GM23338 (cell line): ENCODE results near the gene RNF223. TPM values are rescaled to one million over a fixed set of nuclear protein-coding genes. Genes with fewer than 3 reads are reported as not detected.

ENCODE experiments used
- ATAC-seq: fragments of 200-7000 bp; cut with Tn5 transposase; 3 replicates; pipeline ENCODE4 v1.9.1; 2020
- DNase-seq: peaks from one replicate; pipeline ENCODE4 v3.0.0-alpha.2; 2015; ENCODE audit warnings: low spot score
- H2AFZ ChIP-seq: fragments of 200-600 bp; sonication (generic); 2 replicates; pipeline ENCODE4 v1.8.0; 2016; ENCODE audit warnings: antibody characterized with exemption, mild to moderate bottlenecking, moderate library complexity
- H3F3A ChIP-seq: fragments of 200-600 bp; sonication (generic); replicated peaks from 2 replicates; pipeline ENCODE4 v1.8.0; 2017; ENCODE audit warnings: antibody characterized with exemption, mixed run types, low read depth
- H3K27ac ChIP-seq: fragments of 200-600 bp; sonication (generic); 2 replicates; pipeline ENCODE4 v1.6.1; 2016; ENCODE audit warnings: low read depth
- H3K27me3 ChIP-seq: fragments of 200-600 bp; sonication (generic); 2 replicates; pipeline ENCODE4 v1.8.0; 2016; ENCODE audit warnings: mild to moderate bottlenecking, mixed run types, moderate library complexity; ENCODE audit not compliant: insufficient read depth
- H3K36me3 ChIP-seq: fragments of 200-600 bp; sonication (generic); 2 replicates; pipeline ENCODE4 v1.8.0; 2016; ENCODE audit warnings: mild to moderate bottlenecking; ENCODE audit not compliant: insufficient read depth
- H3K4me1 ChIP-seq: fragments of 200-600 bp; sonication (generic); 2 replicates; pipeline ENCODE4 v1.8.0; 2016; ENCODE audit warnings: mild to moderate bottlenecking, moderate library complexity; ENCODE audit not compliant: insufficient read depth
- H3K4me2 ChIP-seq: fragments of 200-600 bp; sonication (generic); 2 replicates; pipeline ENCODE4 v1.7.1; 2017; ENCODE audit warnings: mixed run types
- H3K4me3 ChIP-seq: fragments of 200-600 bp; sonication (generic); 2 replicates; pipeline ENCODE4 v1.6.1; 2016; ENCODE audit warnings: mixed run types
- H3K79me2 ChIP-seq: fragments of 200-600 bp; sonication (generic); replicated peaks from 2 replicates; pipeline ENCODE4 v1.8.0; 2017; ENCODE audit warnings: mild to moderate bottlenecking; ENCODE audit not compliant: insufficient read depth
- H3K9me2 ChIP-seq: fragments of 200-600 bp; sonication (generic); 2 replicates; pipeline ENCODE4 v1.8.0; 2017; ENCODE audit not compliant: insufficient read depth
- H4K20me1 ChIP-seq: fragments of 200-600 bp; sonication (generic); replicated peaks from 2 replicates; pipeline ENCODE4 v1.8.0; 2017; ENCODE audit warnings: mild to moderate bottlenecking; ENCODE audit not compliant: insufficient read depth
- H3K27ac Mint-ChIP-seq: 2 replicates; pipeline ENCODE4 v1.8.0; 2020; ENCODE audit warnings: inconsistent platforms, mild to moderate bottlenecking, moderate library complexity, mixed read lengths
- H3K27me3 Mint-ChIP-seq: 3 replicates; pipeline ENCODE4 v1.8.0; 2022; ENCODE audit warnings: low read depth, mild to moderate bottlenecking, moderate library complexity, mixed read lengths, inconsistent platforms; ENCODE audit not compliant: insufficient read depth, poor library complexity
- H3K36me3 Mint-ChIP-seq: 3 replicates; pipeline ENCODE4 v1.8.0; 2021; ENCODE audit warnings: low read depth, mild to moderate bottlenecking, inconsistent platforms, moderate library complexity, mixed read lengths
- H3K4me1 Mint-ChIP-seq: 3 replicates; pipeline ENCODE4 v1.8.0; 2020; ENCODE audit warnings: mild to moderate bottlenecking, inconsistent platforms, mixed read lengths
- H3K4me3 Mint-ChIP-seq: 3 replicates; pipeline ENCODE4 v1.8.0; 2021; ENCODE audit warnings: moderate library complexity, mild to moderate bottlenecking, inconsistent platforms, mixed read lengths
- H3K9me3 Mint-ChIP-seq: 3 replicates; pipeline ENCODE4 v1.8.0; 2020; ENCODE audit warnings: moderate library complexity, mild to moderate bottlenecking, inconsistent platforms, mixed read lengths
- CREB1 ChIP-seq: fragments of 250-450 bp; sonication (Bioruptor Pico); IDR thresholded peaks from 2 replicates; pipeline ENCODE4 v1.5.0; 2020; ENCODE audit warnings: low read depth, mild to moderate bottlenecking, moderate library complexity
- EZH2 ChIP-seq: fragments of 200-600 bp; sonication (generic); IDR thresholded peaks from one replicate; pipeline ENCODE4 v1.8.0; 2017; ENCODE audit warnings: antibody characterized with exemption, mild to moderate bottlenecking, low read depth; ENCODE audit not compliant: unreplicated experiment
- EZH2phosphoT487 ChIP-seq: fragments of 200-600 bp; sonication (generic); IDR thresholded peaks from one replicate; pipeline ENCODE4 v1.8.1; 2018; ENCODE audit warnings: antibody characterized with exemption; ENCODE audit not compliant: unreplicated experiment
- JUNB ChIP-seq: IDR thresholded peaks from one replicate; pipeline ENCODE4 v1.6.1; 2016; ENCODE audit warnings: antibody characterized with exemption; ENCODE audit not compliant: unreplicated experiment
- NANOG ChIP-seq: IDR thresholded peaks from 2 replicates; pipeline ENCODE4 v1.6.1; 2016; ENCODE audit warnings: antibody characterized with exemption, borderline replicate concordance
- STAT1 ChIP-seq: IDR thresholded peaks from one replicate; pipeline ENCODE4 v1.6.1; 2016; ENCODE audit warnings: antibody characterized with exemption; ENCODE audit not compliant: unreplicated experiment
- ZNF114 ChIP-seq: fragments of 250-450 bp; sonication (Bioruptor Pico); IDR thresholded peaks from 2 replicates; pipeline ENCODE4 v1.5.0; 2020; ENCODE audit warnings: mild to moderate bottlenecking, moderate library complexity
- ZNF331 ChIP-seq: fragments of 250-450 bp; sonication (Bioruptor Pico); IDR thresholded peaks from 2 replicates; pipeline ENCODE4 v1.5.0; 2020; ENCODE audit warnings: low read depth, mild to moderate bottlenecking, moderate library complexity
- polyA plus RNA-seq: library from polyadenylated mRNA; unstranded; fragments of >200 nt; fragmentation: Nextera tagmentation; extraction: Ambion mirVana; gene quantifications from 2 replicates; pipeline ENCODE4 v1.2.1, GENCODE V29; 2016
- total RNA-seq: library from RNA; depleted of rRNA; stranded (reverse); fragments of >200 nt; shearing (Covaris generic); gene quantifications from 2 replicates; pipeline ENCODE4 v1.2.3, GENCODE V29; 2014
- TF ChIP-seq, protein P1 (sequence below): IDR thresholded peaks from 2 replicates; pipeline ENCODE4 v1.6.1; 2016; ENCODE audit warnings: antibody characterized with exemption
- TF ChIP-seq, protein P2 (sequence below), 2 experiments: fragments of 200-600 bp in 1 of 2; sonication (generic) in 1 of 2; conservative IDR thresholded peaks; 2 replicates each; pipeline versions ENCODE4 v1.5.1 to v1.6.1; 2016 to 2017; ENCODE audit warnings: antibody characterized with exemption in 2 of 2, low read depth in 2 of 2, mild to moderate bottlenecking in 2 of 2, moderate library complexity in 1 of 2
- TF ChIP-seq, protein P3 (sequence below): IDR thresholded peaks from one replicate; pipeline ENCODE4 v1.6.1; 2018; ENCODE audit warnings: antibody characterized with exemption; ENCODE audit not compliant: unreplicated experiment

Gene RNF223
- total and polyA plus RNA-seq, 2 experiments from 2014 or later = not detected

DNA sequence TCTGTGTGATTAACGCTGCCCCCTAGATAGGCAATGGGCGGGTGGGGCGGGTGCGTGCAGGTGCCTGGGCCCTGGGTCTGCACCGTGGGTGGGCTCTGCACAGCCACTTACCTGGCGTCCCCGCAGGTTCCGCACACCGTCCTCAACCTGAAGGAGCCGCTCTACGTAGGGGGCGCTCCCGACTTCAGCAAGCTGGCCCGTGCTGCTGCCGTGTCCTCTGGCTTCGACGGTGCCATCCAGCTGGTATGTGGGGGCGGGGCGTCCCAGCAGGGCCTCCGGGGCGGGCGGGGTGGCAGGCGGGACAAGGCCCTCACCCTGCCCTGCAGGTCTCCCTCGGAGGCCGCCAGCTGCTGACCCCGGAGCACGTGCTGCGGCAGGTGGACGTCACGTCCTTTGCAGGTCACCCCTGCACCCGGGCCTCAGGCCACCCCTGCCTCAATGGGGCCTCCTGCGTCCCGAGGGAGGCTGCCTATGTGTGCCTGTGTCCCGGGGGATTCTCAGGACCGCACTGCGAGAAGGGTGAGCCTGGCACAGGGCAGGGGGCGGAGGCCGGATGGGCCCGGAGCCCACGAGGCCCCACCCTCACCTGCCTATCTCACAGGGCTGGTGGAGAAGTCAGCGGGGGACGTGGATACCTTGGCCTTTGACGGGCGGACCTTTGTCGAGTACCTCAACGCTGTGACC is 22.8 kb downstream of the RNF223 start:
- Histone ChIP-seq H3K79me2 (no peaks in the 10 kb centered on the region), H3K36me3 (peaks cover 4% of the 10 kb centered on the region; the same call in 1 of the 2 replicates), H2AFZ (no peak overlapping the region), H3K4me3 (no peak overlapping the region), H3K4me1 (no peaks in the 10 kb centered on the region), H3K27me3 (no peaks in the 10 kb centered on the region), H3K4me2 (no peak overlapping the region), H3K27ac (no peak overlapping the region), H3F3A (0 out of 2 replicates have a peak, but pooled peaks cover 13% of the 10 kb centered on the region), H3K9me2 (no peaks in the 10 kb centered on the region), H4K20me1 (no peaks in the 10 kb centered on the region)
- ATAC-seq (peak; percentile 52), DNase-seq (peak; percentile 63)
- TF ChIP-seq, protein P1, sequence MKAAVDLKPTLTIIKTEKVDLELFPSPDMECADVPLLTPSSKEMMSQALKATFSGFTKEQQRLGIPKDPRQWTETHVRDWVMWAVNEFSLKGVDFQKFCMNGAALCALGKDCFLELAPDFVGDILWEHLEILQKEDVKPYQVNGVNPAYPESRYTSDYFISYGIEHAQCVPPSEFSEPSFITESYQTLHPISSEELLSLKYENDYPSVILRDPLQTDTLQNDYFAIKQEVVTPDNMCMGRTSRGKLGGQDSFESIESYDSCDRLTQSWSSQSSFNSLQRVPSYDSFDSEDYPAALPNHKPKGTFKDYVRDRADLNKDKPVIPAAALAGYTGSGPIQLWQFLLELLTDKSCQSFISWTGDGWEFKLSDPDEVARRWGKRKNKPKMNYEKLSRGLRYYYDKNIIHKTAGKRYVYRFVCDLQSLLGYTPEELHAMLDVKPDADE = no peak
- TF ChIP-seq, protein P2, sequence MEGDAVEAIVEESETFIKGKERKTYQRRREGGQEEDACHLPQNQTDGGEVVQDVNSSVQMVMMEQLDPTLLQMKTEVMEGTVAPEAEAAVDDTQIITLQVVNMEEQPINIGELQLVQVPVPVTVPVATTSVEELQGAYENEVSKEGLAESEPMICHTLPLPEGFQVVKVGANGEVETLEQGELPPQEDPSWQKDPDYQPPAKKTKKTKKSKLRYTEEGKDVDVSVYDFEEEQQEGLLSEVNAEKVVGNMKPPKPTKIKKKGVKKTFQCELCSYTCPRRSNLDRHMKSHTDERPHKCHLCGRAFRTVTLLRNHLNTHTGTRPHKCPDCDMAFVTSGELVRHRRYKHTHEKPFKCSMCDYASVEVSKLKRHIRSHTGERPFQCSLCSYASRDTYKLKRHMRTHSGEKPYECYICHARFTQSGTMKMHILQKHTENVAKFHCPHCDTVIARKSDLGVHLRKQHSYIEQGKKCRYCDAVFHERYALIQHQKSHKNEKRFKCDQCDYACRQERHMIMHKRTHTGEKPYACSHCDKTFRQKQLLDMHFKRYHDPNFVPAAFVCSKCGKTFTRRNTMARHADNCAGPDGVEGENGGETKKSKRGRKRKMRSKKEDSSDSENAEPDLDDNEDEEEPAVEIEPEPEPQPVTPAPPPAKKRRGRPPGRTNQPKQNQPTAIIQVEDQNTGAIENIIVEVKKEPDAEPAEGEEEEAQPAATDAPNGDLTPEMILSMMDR (conservative IDR thresholded peaks at IDR 0.05; ENCODE audit: low read depth in 2 of 2) = peak in 1 of 2 experiments; percentile 39; a peak in 2 of 4 replicates
- TF ChIP-seq NANOG (no peak), EZH2 (no peak)
- Mint-ChIP-seq H3K27me3 (peaks cover 9% of the 10 kb centered on the region), H3K4me3 (no peak overlapping the region), H3K27ac (no peak overlapping the region), H3K9me3 (peaks cover 2% of the 10 kb centered on the region; the same call in 1 of the 3 replicates), H3K4me1 (no peaks in the 10 kb centered on the region), H3K36me3 (peaks cover 24% of the 10 kb centered on the region)

DNA sequence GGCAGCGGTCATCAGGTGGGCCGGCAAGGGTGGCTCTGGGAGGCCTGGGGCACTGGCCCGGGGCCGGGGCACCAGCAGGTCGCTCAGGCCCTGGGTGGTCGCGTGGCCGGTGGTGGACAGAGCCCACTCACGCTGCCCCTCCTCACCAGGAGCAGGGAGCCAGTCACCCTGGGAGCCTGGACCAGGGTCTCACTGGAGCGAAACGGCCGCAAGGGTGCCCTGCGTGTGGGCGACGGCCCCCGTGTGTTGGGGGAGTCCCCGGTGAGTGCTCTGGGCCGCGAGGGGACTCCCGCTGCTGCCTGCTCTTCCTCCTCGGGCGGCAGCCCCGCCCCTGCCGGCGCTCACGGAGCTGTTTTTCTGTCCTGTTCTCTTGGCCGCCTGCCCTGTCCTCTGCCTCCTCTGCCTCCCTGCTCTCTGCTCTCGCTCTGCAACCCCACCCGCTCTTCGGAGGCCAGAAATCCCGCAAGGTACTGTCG is 23.5 kb downstream of the RNF223 start:
- H2AFZ ChIP-seq = no peak overlapping the region
- H3K36me3 Mint-ChIP-seq = peaks cover 29% of the 10 kb centered on the region
- no peaks in the 10 kb centered on the region for H3K79me2 ChIP-seq
- no peak overlapping the region for H3K27ac Mint-ChIP-seq
- H3K9me3 Mint-ChIP-seq = peaks cover 2% of the 10 kb centered on the region; the same call in 1 of the 3 replicates
- H3K4me1 Mint-ChIP-seq = no peaks in the 10 kb centered on the region
- no peak overlapping the region for H3K4me3 Mint-ChIP-seq
- 0 out of 2 replicates have a peak, but pooled peaks cover 13% of the 10 kb centered on the region for H3F3A ChIP-seq
- DNase-seq (no peak), ATAC-seq (no peak)
- no peaks in the 10 kb centered on the region for H3K4me1 ChIP-seq
- no peak overlapping the region for H3K4me2 ChIP-seq
- H3K4me3 ChIP-seq = no peak overlapping the region
- H4K20me1 ChIP-seq = no peaks in the 10 kb centered on the region
- H3K9me2 ChIP-seq = no peaks in the 10 kb centered on the region
- peaks cover 4% of the 10 kb centered on the region; the same call in 1 of the 2 replicates for H3K36me3 ChIP-seq
- H3K27me3 ChIP-seq = no peaks in the 10 kb centered on the region
- H3K27me3 Mint-ChIP-seq = peaks cover 6% of the 10 kb centered on the region
- no peak overlapping the region for H3K27ac ChIP-seq
- TF ChIP-seq ZNF114 (CRISPR knock-in tag) = no peak
- TF ChIP-seq, protein P3, sequence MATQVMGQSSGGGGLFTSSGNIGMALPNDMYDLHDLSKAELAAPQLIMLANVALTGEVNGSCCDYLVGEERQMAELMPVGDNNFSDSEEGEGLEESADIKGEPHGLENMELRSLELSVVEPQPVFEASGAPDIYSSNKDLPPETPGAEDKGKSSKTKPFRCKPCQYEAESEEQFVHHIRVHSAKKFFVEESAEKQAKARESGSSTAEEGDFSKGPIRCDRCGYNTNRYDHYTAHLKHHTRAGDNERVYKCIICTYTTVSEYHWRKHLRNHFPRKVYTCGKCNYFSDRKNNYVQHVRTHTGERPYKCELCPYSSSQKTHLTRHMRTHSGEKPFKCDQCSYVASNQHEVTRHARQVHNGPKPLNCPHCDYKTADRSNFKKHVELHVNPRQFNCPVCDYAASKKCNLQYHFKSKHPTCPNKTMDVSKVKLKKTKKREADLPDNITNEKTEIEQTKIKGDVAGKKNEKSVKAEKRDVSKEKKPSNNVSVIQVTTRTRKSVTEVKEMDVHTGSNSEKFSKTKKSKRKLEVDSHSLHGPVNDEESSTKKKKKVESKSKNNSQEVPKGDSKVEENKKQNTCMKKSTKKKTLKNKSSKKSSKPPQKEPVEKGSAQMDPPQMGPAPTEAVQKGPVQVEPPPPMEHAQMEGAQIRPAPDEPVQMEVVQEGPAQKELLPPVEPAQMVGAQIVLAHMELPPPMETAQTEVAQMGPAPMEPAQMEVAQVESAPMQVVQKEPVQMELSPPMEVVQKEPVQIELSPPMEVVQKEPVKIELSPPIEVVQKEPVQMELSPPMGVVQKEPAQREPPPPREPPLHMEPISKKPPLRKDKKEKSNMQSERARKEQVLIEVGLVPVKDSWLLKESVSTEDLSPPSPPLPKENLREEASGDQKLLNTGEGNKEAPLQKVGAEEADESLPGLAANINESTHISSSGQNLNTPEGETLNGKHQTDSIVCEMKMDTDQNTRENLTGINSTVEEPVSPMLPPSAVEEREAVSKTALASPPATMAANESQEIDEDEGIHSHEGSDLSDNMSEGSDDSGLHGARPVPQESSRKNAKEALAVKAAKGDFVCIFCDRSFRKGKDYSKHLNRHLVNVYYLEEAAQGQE = no peak
- no peak for TF ChIP-seq ZNF331 (CRISPR knock-in tag)
- TF ChIP-seq CREB1 (CRISPR knock-in tag) = no peak
- TF ChIP-seq EZH2phosphoT487 = no peak
- no peak for TF ChIP-seq STAT1
- no peak for TF ChIP-seq EZH2
- TF ChIP-seq, protein P1 = no peak
- TF ChIP-seq JUNB = no peak
- TF ChIP-seq, protein P2 (conservative IDR thresholded peaks at IDR 0.05; ENCODE audit: low read depth in 2 of 2) = no peak
